GM23338 (cell line): ENCODE data around the gene THSD4. TPM values are rescaled to one million over a fixed set of nuclear protein-coding genes. Genes with fewer than 3 reads are reported as not detected.

Experiments
- ATAC-seq: fragments of 200-7000 bp; cut with Tn5 transposase; 3 replicates; pipeline ENCODE4 v1.9.1; 2020
- DNase-seq: peaks from one replicate; pipeline ENCODE4 v3.0.0-alpha.2; 2015; ENCODE audit warnings: low spot score
- H2AFZ ChIP-seq: fragments of 200-600 bp; sonication (generic); 2 replicates; pipeline ENCODE4 v1.8.0; 2016; ENCODE audit warnings: antibody characterized with exemption, mild to moderate bottlenecking, moderate library complexity
- H3F3A ChIP-seq: fragments of 200-600 bp; sonication (generic); replicated peaks from 2 replicates; pipeline ENCODE4 v1.8.0; 2017; ENCODE audit warnings: antibody characterized with exemption, mixed run types, low read depth
- H3K27ac ChIP-seq: fragments of 200-600 bp; sonication (generic); 2 replicates; pipeline ENCODE4 v1.6.1; 2016; ENCODE audit warnings: low read depth
- H3K27me3 ChIP-seq: fragments of 200-600 bp; sonication (generic); 2 replicates; pipeline ENCODE4 v1.8.0; 2016; ENCODE audit warnings: mild to moderate bottlenecking, mixed run types, moderate library complexity; ENCODE audit not compliant: insufficient read depth
- H3K36me3 ChIP-seq: fragments of 200-600 bp; sonication (generic); 2 replicates; pipeline ENCODE4 v1.8.0; 2016; ENCODE audit warnings: mild to moderate bottlenecking; ENCODE audit not compliant: insufficient read depth
- H3K4me1 ChIP-seq: fragments of 200-600 bp; sonication (generic); 2 replicates; pipeline ENCODE4 v1.8.0; 2016; ENCODE audit warnings: mild to moderate bottlenecking, moderate library complexity; ENCODE audit not compliant: insufficient read depth
- H3K4me2 ChIP-seq: fragments of 200-600 bp; sonication (generic); 2 replicates; pipeline ENCODE4 v1.7.1; 2017; ENCODE audit warnings: mixed run types
- H3K4me3 ChIP-seq: fragments of 200-600 bp; sonication (generic); 2 replicates; pipeline ENCODE4 v1.6.1; 2016; ENCODE audit warnings: mixed run types
- H3K79me2 ChIP-seq: fragments of 200-600 bp; sonication (generic); replicated peaks from 2 replicates; pipeline ENCODE4 v1.8.0; 2017; ENCODE audit warnings: mild to moderate bottlenecking; ENCODE audit not compliant: insufficient read depth
- H3K9me2 ChIP-seq: fragments of 200-600 bp; sonication (generic); 2 replicates; pipeline ENCODE4 v1.8.0; 2017; ENCODE audit not compliant: insufficient read depth
- H4K20me1 ChIP-seq: fragments of 200-600 bp; sonication (generic); replicated peaks from 2 replicates; pipeline ENCODE4 v1.8.0; 2017; ENCODE audit warnings: mild to moderate bottlenecking; ENCODE audit not compliant: insufficient read depth
- H3K27ac Mint-ChIP-seq: 2 replicates; pipeline ENCODE4 v1.8.0; 2020; ENCODE audit warnings: inconsistent platforms, mild to moderate bottlenecking, moderate library complexity, mixed read lengths
- H3K27me3 Mint-ChIP-seq: 3 replicates; pipeline ENCODE4 v1.8.0; 2022; ENCODE audit warnings: low read depth, mild to moderate bottlenecking, moderate library complexity, mixed read lengths, inconsistent platforms; ENCODE audit not compliant: insufficient read depth, poor library complexity
- H3K36me3 Mint-ChIP-seq: 3 replicates; pipeline ENCODE4 v1.8.0; 2021; ENCODE audit warnings: low read depth, mild to moderate bottlenecking, inconsistent platforms, moderate library complexity, mixed read lengths
- H3K4me1 Mint-ChIP-seq: 3 replicates; pipeline ENCODE4 v1.8.0; 2020; ENCODE audit warnings: mild to moderate bottlenecking, inconsistent platforms, mixed read lengths
- H3K4me3 Mint-ChIP-seq: 3 replicates; pipeline ENCODE4 v1.8.0; 2021; ENCODE audit warnings: moderate library complexity, mild to moderate bottlenecking, inconsistent platforms, mixed read lengths
- H3K9me3 Mint-ChIP-seq: 3 replicates; pipeline ENCODE4 v1.8.0; 2020; ENCODE audit warnings: moderate library complexity, mild to moderate bottlenecking, inconsistent platforms, mixed read lengths
- CREB1 ChIP-seq: fragments of 250-450 bp; sonication (Bioruptor Pico); IDR thresholded peaks from 2 replicates; pipeline ENCODE4 v1.5.0; 2020; ENCODE audit warnings: low read depth, mild to moderate bottlenecking, moderate library complexity
- ETS1 ChIP-seq: IDR thresholded peaks from 2 replicates; pipeline ENCODE4 v1.6.1; 2016; ENCODE audit warnings: antibody characterized with exemption
- EZH2 ChIP-seq: fragments of 200-600 bp; sonication (generic); IDR thresholded peaks from one replicate; pipeline ENCODE4 v1.8.0; 2017; ENCODE audit warnings: antibody characterized with exemption, mild to moderate bottlenecking, low read depth; ENCODE audit not compliant: unreplicated experiment
- EZH2phosphoT487 ChIP-seq: fragments of 200-600 bp; sonication (generic); IDR thresholded peaks from one replicate; pipeline ENCODE4 v1.8.1; 2018; ENCODE audit warnings: antibody characterized with exemption; ENCODE audit not compliant: unreplicated experiment
- JUNB ChIP-seq: IDR thresholded peaks from one replicate; pipeline ENCODE4 v1.6.1; 2016; ENCODE audit warnings: antibody characterized with exemption; ENCODE audit not compliant: unreplicated experiment
- NANOG ChIP-seq: IDR thresholded peaks from 2 replicates; pipeline ENCODE4 v1.6.1; 2016; ENCODE audit warnings: antibody characterized with exemption, borderline replicate concordance
- POLR2AphosphoS5 ChIP-seq: IDR thresholded peaks from 2 replicates; pipeline ENCODE4 v1.6.1; 2016; ENCODE audit warnings: antibody characterized with exemption, low read depth
- STAT1 ChIP-seq: IDR thresholded peaks from one replicate; pipeline ENCODE4 v1.6.1; 2016; ENCODE audit warnings: antibody characterized with exemption; ENCODE audit not compliant: unreplicated experiment
- ZNF114 ChIP-seq: fragments of 250-450 bp; sonication (Bioruptor Pico); IDR thresholded peaks from 2 replicates; pipeline ENCODE4 v1.5.0; 2020; ENCODE audit warnings: mild to moderate bottlenecking, moderate library complexity
- ZNF331 ChIP-seq: fragments of 250-450 bp; sonication (Bioruptor Pico); IDR thresholded peaks from 2 replicates; pipeline ENCODE4 v1.5.0; 2020; ENCODE audit warnings: low read depth, mild to moderate bottlenecking, moderate library complexity
- polyA plus RNA-seq: library from polyadenylated mRNA; unstranded; fragments of >200 nt; fragmentation: Nextera tagmentation; extraction: Ambion mirVana; gene quantifications from 2 replicates; pipeline ENCODE4 v1.2.1, GENCODE V29; 2016
- total RNA-seq: library from RNA; depleted of rRNA; stranded (reverse); fragments of >200 nt; shearing (Covaris generic); gene quantifications from 2 replicates; pipeline ENCODE4 v1.2.3, GENCODE V29; 2014
- TF ChIP-seq, protein P1 (sequence below): IDR thresholded peaks from one replicate; pipeline ENCODE4 v1.6.1; 2018; ENCODE audit warnings: antibody characterized with exemption; ENCODE audit not compliant: unreplicated experiment
- TF ChIP-seq, protein P2 (sequence below): fragments of 250-450 bp; sonication (Bioruptor Pico); IDR thresholded peaks from 2 replicates; pipeline ENCODE4 v1.5.0; 2020; ENCODE audit warnings: mild to moderate bottlenecking, moderate library complexity
- TF ChIP-seq, protein P3 (sequence below), 2 experiments: fragments of 200-600 bp in 1 of 2; sonication (generic) in 1 of 2; conservative IDR thresholded peaks; 2 replicates each; pipeline versions ENCODE4 v1.5.1 to v1.6.1; 2016 to 2017; ENCODE audit warnings: antibody characterized with exemption in 2 of 2, low read depth in 2 of 2, mild to moderate bottlenecking in 2 of 2, moderate library complexity in 1 of 2

The THSD4 gene
- total and polyA plus RNA-seq, 2 experiments from 2014 or later: 2.0 to 7.4 TPM

GRCh38 chr15:71131601-71132362, 16.5 kb downstream of the THSD4 start:
- no peaks in the 10 kb centered on the region for H3K36me3 Mint-ChIP-seq

More at GRCh38 chr15:71131601-71132362, 16.5 kb downstream of the THSD4 start:
- no peaks in the 10 kb centered on the region; the same call in 2 of the 3 replicates for H3K9me3 Mint-ChIP-seq
- no peak overlapping the region for H3K4me3 Mint-ChIP-seq
- no peak overlapping the region for H2AFZ ChIP-seq
- H3K79me2 ChIP-seq: no peaks in the 10 kb centered on the region
- no peak overlapping the region for H3K4me2 ChIP-seq
- no peaks in the 10 kb centered on the region for H3K27me3 ChIP-seq
- no peaks in the 10 kb centered on the region for H3K4me1 ChIP-seq
- H3K27ac Mint-ChIP-seq: no peak overlapping the region
- H3K36me3 ChIP-seq: no peaks in the 10 kb centered on the region
- peaks cover 2% of the 10 kb centered on the region for H3K27me3 Mint-ChIP-seq
- peaks cover 7% of the 10 kb centered on the region for H3K9me2 ChIP-seq
- no peak overlapping the region for H3K27ac ChIP-seq
- H3K4me1 Mint-ChIP-seq: peaks cover 20% of the 10 kb centered on the region
- DNase-seq (no peak), ATAC-seq (no peak)
- H3F3A ChIP-seq: no peaks in the 10 kb centered on the region
- 0 out of 2 replicates have a peak, but pooled peaks cover 3% of the 10 kb centered on the region for H4K20me1 ChIP-seq
- H3K4me3 ChIP-seq: no peak overlapping the region
- TF ChIP-seq CREB1 (CRISPR knock-in tag) (no peak), ZNF114 (CRISPR knock-in tag) (no peak), POLR2AphosphoS5 (no peak), NANOG (no peak), EZH2 (no peak), ZNF331 (no peak), ETS1 (no peak), STAT1 (no peak), JUNB (no peak), EZH2phosphoT487 (no peak)
- TF ChIP-seq, protein P1, sequence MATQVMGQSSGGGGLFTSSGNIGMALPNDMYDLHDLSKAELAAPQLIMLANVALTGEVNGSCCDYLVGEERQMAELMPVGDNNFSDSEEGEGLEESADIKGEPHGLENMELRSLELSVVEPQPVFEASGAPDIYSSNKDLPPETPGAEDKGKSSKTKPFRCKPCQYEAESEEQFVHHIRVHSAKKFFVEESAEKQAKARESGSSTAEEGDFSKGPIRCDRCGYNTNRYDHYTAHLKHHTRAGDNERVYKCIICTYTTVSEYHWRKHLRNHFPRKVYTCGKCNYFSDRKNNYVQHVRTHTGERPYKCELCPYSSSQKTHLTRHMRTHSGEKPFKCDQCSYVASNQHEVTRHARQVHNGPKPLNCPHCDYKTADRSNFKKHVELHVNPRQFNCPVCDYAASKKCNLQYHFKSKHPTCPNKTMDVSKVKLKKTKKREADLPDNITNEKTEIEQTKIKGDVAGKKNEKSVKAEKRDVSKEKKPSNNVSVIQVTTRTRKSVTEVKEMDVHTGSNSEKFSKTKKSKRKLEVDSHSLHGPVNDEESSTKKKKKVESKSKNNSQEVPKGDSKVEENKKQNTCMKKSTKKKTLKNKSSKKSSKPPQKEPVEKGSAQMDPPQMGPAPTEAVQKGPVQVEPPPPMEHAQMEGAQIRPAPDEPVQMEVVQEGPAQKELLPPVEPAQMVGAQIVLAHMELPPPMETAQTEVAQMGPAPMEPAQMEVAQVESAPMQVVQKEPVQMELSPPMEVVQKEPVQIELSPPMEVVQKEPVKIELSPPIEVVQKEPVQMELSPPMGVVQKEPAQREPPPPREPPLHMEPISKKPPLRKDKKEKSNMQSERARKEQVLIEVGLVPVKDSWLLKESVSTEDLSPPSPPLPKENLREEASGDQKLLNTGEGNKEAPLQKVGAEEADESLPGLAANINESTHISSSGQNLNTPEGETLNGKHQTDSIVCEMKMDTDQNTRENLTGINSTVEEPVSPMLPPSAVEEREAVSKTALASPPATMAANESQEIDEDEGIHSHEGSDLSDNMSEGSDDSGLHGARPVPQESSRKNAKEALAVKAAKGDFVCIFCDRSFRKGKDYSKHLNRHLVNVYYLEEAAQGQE: no peak
- TF ChIP-seq, protein P2, sequence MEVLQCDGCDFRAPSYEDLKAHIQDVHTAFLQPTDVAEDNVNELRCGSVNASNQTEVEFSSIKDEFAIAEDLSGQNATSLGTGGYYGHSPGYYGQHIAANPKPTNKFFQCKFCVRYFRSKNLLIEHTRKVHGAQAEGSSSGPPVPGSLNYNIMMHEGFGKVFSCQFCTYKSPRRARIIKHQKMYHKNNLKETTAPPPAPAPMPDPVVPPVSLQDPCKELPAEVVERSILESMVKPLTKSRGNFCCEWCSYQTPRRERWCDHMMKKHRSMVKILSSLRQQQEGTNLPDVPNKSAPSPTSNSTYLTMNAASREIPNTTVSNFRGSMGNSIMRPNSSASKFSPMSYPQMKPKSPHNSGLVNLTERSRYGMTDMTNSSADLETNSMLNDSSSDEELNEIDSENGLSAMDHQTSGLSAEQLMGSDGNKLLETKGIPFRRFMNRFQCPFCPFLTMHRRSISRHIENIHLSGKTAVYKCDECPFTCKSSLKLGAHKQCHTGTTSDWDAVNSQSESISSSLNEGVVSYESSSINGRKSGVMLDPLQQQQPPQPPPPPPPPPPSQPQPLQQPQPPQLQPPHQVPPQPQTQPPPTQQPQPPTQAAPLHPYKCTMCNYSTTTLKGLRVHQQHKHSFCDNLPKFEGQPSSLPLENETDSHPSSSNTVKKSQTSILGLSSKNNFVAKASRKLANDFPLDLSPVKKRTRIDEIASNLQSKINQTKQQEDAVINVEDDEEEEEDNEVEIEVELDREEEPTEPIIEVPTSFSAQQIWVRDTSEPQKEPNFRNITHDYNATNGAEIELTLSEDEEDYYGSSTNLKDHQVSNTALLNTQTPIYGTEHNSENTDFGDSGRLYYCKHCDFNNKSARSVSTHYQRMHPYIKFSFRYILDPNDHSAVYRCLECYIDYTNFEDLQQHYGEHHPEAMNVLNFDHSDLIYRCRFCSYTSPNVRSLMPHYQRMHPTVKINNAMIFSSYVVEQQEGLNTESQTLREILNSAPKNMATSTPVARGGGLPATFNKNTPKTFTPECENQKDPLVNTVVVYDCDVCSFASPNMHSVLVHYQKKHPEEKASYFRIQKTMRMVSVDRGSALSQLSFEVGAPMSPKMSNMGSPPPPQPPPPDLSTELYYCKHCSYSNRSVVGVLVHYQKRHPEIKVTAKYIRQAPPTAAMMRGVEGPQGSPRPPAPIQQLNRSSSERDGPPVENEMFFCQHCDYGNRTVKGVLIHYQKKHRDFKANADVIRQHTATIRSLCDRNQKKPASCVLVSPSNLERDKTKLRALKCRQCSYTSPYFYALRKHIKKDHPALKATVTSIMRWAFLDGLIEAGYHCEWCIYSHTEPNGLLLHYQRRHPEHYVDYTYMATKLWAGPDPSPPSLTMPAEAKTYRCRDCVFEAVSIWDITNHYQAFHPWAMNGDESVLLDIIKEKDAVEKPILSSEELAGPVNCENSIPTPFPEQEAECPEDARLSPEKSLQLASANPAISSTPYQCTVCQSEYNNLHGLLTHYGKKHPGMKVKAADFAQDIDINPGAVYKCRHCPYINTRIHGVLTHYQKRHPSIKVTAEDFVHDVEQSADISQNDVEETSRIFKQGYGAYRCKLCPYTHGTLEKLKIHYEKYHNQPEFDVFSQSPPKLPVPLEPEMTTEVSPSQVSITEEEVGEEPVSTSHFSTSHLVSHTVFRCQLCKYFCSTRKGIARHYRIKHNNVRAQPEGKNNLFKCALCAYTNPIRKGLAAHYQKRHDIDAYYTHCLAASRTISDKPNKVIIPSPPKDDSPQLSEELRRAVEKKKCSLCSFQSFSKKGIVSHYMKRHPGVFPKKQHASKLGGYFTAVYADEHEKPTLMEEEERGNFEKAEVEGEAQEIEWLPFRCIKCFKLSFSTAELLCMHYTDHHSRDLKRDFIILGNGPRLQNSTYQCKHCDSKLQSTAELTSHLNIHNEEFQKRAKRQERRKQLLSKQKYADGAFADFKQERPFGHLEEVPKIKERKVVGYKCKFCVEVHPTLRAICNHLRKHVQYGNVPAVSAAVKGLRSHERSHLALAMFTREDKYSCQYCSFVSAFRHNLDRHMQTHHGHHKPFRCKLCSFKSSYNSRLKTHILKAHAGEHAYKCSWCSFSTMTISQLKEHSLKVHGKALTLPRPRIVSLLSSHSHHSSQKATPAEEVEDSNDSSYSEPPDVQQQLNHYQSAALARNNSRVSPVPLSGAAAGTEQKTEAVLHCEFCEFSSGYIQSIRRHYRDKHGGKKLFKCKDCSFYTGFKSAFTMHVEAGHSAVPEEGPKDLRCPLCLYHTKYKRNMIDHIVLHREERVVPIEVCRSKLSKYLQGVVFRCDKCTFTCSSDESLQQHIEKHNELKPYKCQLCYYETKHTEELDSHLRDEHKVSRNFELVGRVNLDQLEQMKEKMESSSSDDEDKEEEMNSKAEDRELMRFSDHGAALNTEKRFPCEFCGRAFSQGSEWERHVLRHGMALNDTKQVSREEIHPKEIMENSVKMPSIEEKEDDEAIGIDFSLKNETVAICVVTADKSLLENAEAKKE (CRISPR knock-in tag): no peak
- TF ChIP-seq, protein P3, sequence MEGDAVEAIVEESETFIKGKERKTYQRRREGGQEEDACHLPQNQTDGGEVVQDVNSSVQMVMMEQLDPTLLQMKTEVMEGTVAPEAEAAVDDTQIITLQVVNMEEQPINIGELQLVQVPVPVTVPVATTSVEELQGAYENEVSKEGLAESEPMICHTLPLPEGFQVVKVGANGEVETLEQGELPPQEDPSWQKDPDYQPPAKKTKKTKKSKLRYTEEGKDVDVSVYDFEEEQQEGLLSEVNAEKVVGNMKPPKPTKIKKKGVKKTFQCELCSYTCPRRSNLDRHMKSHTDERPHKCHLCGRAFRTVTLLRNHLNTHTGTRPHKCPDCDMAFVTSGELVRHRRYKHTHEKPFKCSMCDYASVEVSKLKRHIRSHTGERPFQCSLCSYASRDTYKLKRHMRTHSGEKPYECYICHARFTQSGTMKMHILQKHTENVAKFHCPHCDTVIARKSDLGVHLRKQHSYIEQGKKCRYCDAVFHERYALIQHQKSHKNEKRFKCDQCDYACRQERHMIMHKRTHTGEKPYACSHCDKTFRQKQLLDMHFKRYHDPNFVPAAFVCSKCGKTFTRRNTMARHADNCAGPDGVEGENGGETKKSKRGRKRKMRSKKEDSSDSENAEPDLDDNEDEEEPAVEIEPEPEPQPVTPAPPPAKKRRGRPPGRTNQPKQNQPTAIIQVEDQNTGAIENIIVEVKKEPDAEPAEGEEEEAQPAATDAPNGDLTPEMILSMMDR (conservative IDR thresholded peaks at IDR 0.05; ENCODE audit: low read depth in 2 of 2): no peak
